HG03103 (cell line): ENCODE measurements around the gene CACNA1D.
"Not testable (repeated sequence)": the region's sequence is repeated elsewhere in the genome, so short reads cannot be mapped to it uniquely, and the experiment has no call there.

Experiments
- ATAC-seq: cut with Tn5 transposase; IDR thresholded peaks from one replicate; pipeline ENCODE4 v1.9.1; 2021; ENCODE audit warnings: low read depth; ENCODE audit not compliant: unreplicated experiment

The CACNA1D gene

DNA sequence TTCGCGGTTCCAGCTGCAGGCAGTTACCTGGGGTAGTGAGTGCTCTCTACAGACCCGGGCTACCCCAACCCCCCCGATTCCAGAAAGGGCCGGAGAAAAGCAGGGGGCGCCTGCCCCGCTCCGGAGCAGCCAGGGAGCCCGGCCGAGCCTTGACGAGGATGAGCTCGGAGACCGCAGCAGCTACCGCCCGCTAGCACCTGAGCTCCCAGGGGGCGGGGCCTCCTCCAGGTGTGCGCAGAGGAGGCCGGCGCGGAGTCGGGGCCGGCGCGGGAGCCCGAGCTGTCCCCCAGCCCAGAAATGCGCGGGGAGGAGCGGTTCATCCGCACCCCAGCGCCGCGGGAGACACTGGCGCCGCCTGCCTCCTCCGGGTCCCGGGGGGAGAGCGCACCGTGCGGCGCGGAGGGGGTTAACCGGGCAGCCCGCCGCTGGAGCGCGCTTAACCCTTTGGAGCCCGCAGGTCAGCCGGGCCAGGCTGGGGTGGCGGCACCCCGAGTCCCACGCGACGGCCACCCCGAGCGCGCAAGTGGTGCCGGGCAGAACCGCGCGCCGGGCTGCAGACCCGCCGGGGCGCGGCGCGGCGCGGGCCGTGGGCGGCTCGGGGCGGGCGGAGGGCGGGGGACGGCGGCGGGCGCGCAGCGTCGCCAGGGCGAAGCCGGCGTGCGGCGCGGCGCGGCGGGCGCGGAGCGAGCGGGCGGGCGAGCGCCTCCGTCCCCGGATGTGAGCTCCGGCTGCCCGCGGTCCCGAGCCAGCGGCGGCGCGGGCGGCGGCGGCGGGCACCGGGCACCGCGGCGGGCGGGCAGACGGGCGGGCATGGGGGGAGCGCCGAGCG lies at the start of gene CACNA1D:
CACNA1D (plus strand) TSS at position 649 of the 829 bp plus-strand sequence. CDS start 556 bp downstream, outside the sequence.
- ATAC-seq = no peak

DNA sequence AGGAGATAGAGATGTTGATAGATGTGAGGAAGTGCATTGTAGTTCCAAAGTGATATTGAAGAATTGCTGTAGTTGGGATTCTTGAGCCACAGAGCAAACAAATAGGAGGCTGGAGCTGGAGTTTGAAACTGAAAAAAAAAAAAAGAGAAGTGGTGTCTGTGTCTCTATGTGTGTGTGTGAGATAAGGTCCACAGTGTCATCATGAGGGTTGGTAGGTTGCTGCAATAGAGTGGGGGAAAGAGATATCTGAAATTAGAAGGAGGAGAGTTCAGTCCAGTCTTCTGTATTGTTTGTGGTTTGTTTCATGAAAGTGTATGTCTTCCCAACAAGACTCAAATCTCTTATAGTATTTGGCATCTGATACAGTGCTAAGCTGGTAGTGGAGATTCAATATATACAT lies 37.3 kb upstream of the CACNA1D start:
- no peak for ATAC-seq

DNA sequence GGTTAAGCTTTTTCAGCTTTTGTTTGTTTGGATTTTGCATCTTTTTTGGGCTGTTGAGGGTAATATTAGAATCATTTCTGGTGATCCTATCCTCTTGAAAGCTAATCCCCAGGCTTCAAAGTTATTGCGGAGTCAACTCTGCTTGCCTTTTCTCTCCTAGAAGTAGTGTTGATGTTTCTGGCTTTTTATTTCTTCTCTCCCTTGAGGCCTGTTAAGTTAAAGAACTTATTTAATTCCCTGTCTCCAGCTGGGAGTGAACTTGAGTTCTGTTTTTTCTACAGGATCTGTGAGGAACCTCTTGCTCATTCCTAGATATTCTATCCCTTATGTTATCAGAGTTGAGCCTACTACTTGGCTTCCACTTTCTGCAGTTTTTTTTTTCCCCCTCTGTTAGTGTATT lies 34.1 kb upstream of the CACNA1D start:
- no peak for ATAC-seq

- ATAC-seq = no peak
Measured at GRCh38 chr3:53464424-53464823, 30.0 kb upstream of the CACNA1D start.

DNA sequence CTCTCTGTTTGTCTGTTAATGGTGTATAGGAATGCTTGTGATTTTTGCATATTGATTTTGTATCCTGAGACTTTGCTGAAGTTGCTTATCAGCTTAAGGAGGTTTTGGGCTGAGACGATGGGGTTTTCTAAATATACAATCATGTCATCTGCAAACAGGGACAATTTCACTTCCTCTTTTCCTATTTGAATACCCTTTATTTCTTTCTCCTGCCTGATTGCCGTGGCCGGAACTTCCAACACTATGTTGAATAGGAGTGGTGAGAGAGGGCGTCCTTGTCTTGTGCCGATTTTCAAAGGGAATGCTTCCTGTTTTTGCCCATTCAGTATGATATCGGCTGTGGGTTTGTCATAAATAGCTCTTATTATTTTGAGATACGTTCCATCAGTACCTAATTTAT lies 24.7 kb upstream of the CACNA1D start:
- not testable (repeated sequence) for ATAC-seq

GRCh38 chr3:53473422-53473821 lies 21.0 kb upstream of the CACNA1D start:
- ATAC-seq = no peak

DNA sequence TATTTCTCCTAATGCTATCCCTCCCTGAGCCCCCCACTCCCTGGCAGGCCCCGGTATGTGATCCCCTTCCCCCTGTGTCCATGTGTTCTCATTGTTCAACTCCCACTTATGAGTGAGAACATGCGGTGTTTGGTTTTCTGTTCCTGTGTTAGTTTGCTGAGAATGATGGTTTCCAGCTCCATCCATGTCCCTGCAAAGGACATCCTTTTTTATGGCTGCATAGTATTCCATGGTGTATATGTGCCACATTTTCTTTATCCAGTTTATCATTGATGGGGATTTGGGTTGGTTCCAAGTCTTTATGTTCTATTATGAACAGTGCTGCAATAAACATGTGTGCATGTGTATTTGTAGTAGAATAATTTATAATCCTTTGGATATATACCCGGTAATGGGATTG lies 18.0 kb upstream of the CACNA1D start:
- ATAC-seq = not testable (repeated sequence)

DNA sequence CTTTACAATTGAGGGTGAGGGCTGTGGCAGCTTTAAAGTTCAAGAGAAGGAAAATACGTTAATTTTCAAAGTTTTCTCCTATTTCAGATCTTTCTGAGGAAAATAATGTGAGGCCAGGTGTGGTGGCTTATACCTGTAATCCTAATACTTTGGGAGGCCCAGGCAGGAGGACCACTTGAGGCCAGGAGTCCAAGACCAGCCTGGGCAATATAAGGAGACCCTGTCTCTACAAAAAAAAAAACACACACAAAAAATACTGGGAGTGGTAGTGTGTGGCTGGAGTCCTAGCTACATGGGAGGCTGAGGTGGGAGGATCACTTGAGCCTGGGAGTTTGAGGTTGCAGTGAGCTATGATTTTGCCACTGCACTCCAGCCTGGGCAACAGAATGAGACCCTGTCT lies 16.7 kb upstream of the CACNA1D start:
- not testable (repeated sequence) for ATAC-seq

GRCh38 chr3:53478166-53478830 lies 16.1 kb upstream of the CACNA1D start:
- no peak for ATAC-seq

DNA sequence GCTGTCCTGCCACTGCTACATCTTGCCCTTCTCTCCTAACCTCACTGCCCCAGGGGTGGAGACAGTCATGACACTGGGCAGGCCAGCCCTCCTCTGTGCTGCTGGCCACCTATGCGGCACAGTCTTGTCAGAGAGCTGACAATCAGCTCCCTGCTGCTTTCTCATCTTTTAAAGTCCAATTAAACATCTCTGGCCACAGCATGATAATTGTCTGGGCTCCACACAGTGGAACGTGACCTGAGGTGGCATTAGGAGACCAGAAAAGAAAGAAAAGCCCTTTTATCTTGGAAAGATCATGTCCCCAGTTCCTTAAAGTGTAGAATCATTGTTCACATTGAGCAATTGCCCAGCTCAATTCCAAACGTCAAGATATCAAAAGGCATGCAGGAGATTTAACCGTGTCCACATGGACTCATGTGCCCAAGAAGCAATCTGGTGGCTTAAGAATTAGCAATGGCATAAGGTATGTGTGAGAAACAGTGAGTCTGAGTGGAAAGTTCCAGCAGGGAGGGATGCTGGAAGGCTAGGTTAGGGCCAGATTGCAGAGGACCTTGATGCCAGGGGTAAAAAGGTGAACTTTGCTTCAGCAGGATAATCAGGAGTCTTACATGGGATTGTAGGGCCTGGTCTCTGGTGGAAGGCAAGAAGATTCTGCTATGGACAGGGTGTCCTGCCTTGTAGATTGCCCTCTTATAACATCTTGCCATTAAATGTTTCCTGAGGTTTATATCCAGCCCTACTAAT lies 15.3 kb upstream of the CACNA1D start:
- no peak for ATAC-seq

DNA sequence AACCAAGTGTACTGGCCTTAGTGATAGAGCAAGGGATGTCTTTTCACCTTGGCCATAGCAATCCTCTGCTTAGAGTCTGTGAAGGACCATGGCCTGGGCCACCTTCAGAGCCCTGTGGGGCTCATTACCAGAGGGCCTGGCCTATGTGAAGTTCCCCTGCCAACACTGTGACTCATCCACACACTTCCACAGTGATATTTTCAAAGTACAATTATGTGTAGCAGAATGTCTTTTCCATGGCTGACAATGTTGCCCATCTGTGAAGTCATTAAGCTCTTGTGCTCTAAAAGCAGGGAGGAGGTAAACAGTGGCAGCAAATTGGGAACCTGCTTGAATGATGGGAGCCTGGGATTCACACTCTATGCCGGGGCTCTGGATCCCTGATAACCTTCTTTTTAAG lies 12.2 kb upstream of the CACNA1D start:
- ATAC-seq = no peak

GRCh38 chr3:53483821-53484220 lies 10.6 kb upstream of the CACNA1D start:
- no peak for ATAC-seq

DNA sequence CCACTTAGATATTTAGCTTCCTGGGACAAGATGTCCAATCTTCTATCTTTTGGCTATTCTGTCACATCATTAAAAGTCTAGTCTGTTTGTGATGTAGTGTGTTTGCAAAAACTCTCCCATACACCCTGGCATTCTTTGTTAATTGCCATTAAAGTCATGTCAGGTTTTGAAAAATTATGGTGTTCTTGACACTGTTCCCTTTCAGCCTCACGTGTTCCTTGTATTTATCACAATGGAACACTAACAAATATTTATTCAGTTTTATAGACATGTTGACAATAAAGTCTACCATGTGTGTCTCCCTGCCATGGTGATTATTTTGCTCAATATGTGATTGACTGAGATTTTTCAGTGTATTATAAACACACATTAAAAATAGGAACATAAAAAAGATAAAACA lies 9.4 kb upstream of the CACNA1D start:
- no peak for ATAC-seq

DNA sequence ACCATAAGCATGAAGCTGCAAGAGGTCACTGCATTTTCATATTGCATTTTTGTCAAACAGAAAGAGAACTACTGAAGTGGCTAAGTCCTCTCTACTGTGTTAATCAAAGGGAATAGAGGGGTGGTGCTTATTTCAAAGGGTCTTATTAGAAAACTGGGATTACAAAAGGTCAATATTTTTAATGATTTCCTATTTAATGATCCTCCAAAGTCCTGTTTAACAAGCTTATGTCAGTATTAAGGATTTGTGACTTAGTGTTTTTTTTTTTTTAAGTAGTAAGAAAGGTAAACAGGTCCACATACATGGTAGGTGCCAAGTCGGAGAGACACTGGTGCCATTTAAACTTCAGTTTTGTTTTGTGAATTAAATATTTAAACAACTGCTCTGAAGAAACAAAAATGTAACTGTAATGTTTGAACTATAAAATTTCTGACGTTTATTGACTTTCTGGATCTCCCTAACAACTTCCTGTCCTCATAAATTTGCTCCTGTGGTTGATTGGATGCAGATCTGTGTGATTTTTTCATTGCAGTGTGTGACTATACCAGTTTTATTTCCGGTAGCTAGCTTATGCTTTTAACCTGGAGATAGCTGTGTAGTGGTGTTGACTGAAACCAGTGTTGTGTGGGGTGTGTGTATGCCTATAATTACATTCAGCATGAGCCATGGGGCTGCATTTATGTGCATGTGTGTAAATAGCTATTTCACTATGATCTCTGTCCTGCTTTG lies 8.6 kb upstream of the CACNA1D start:
- ATAC-seq = no peak

GRCh38 chr3:53486961-53487654 lies 7.3 kb upstream of the CACNA1D start:
- no peak for ATAC-seq

GRCh38 chr3:53489386-53489785 lies 5.0 kb upstream of the CACNA1D start:
- no peak for ATAC-seq

- ATAC-seq = no peak
Measured at GRCh38 chr3:53489787-53490458, 4.5 kb upstream of the CACNA1D start.

DNA sequence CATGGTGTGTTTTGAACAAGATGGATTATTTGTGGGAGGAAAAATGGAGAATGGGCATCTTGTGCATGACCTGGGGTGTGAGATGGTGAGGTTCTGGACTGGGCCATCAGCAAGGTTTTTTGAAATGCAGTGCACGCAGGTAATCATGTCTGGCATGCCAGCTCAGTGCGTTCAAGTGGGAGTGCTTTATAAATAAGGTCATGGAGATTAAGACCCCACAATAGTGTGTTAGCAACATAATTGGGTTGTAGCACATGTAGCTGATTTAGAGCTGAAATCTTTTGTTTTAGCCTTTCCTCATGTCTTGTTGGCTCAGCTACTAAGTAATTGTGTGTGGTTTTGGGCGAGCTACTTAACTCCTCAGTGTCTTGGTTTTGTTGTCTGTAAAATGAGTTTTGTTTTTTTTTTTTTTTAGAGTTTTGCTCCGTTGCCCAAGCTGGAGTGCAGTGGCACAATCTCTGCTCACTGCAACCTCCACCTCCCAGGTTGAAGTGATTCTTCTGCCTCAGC lies 3.9 kb upstream of the CACNA1D start:
- no peak for ATAC-seq

GRCh38 chr3:53491276-53491675 lies 3.1 kb upstream of the CACNA1D start:
- no peak for ATAC-seq
